ENCODE measurements around the gene DLGAP1.

- TF ChIP-seq CTCF (IDR thresholded peaks at IDR 0.05) = no peak
- TF ChIP-seq ZFX (IDR thresholded peaks at IDR 0.05; ENCODE audit: borderline replicate concordance) = no peak
Observed at GRCh38 chr18:3985020-3985419, 470.1 kb downstream of the DLGAP1 start.
